SK-N-SH treated with all-trans-retinoic acid at 6 μM for 48 hours (cell line): ENCODE results near the gene MCOLN3.

Source experiments
- ISL1 ChIP-seq: fragments of 250-450 bp; sonication (Bioruptor Pico); IDR thresholded peaks from 2 replicates; pipeline ENCODE4 v2.1.2; 2022; ENCODE audit warnings: mild to moderate bottlenecking, moderate library complexity
- RARB ChIP-seq: fragments of 250-450 bp; sonication (Bioruptor Pico); IDR thresholded peaks from 2 replicates; pipeline ENCODE4 v1.8.0; 2021; ENCODE audit warnings: mild to moderate bottlenecking, moderate library complexity
- SNAI2 ChIP-seq: fragments of 250-450 bp; sonication (Bioruptor Pico); IDR thresholded peaks from 2 replicates; pipeline ENCODE4 v1.5.0; 2020; ENCODE audit warnings: mild to moderate bottlenecking, moderate library complexity
- ZFP30 ChIP-seq: fragments of 450-650 bp; formaldehyde crosslinking; IDR thresholded peaks from 2 replicates; pipeline ENCODE4 v1.5.0; 2022; ENCODE audit warnings: mild to moderate bottlenecking, moderate library complexity
- ZNF70 ChIP-seq: fragments of 450-650 bp; formaldehyde crosslinking; IDR thresholded peaks from 2 replicates; pipeline ENCODE4 v1.5.0; 2020; ENCODE audit warnings: mild to moderate bottlenecking, moderate library complexity
- TF ChIP-seq, protein P1 (sequence below): fragments of 250-450 bp; sonication (Bioruptor Pico); IDR thresholded peaks from 2 replicates; pipeline ENCODE4 v1.5.0; 2020; ENCODE audit warnings: mild to moderate bottlenecking, moderate library complexity
- TF ChIP-seq, protein P2 (sequence below): fragments of 250-450 bp; sonication (Bioruptor Pico); IDR thresholded peaks from 2 replicates; pipeline ENCODE4 v1.8.0; 2021; ENCODE audit warnings: low read depth, mild to moderate bottlenecking, moderate library complexity, borderline replicate concordance

DNA sequence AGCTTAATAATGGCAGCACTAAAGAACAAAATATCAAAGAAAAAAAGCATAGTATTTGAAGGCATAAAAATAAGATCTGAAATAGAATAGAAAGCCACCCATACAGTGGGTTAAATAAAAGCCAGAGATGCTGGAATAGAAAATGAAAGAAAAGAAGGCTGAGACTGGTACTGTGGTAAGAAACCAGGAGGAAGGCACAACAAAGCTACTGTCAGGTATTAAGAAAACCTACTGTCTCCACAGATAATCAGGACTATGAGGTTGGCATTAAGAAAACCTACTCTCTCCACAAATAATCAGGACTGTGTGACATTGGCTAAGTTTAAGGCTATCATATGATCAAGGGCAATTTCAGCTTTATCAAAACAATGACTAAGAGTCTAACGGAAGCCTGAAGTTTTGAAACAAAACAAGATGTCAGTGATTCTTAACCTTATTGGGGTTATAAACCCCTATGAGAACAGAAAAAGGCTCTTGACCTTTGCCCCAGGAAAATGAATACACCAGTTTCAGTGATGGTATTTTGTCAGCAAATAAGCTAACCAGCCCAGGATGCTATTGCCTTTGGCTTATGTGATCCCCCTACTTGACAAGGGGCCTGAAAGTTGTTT, 75.8 kb downstream of the MCOLN3 start:
- no peak for TF ChIP-seq SNAI2 (CRISPR knock-in tag)
- TF ChIP-seq ZFP30 (CRISPR knock-in tag) = no peak
- TF ChIP-seq ZNF70 (CRISPR knock-in tag) = no peak
- no peak for TF ChIP-seq ISL1 (CRISPR knock-in tag)
- TF ChIP-seq, protein P1, sequence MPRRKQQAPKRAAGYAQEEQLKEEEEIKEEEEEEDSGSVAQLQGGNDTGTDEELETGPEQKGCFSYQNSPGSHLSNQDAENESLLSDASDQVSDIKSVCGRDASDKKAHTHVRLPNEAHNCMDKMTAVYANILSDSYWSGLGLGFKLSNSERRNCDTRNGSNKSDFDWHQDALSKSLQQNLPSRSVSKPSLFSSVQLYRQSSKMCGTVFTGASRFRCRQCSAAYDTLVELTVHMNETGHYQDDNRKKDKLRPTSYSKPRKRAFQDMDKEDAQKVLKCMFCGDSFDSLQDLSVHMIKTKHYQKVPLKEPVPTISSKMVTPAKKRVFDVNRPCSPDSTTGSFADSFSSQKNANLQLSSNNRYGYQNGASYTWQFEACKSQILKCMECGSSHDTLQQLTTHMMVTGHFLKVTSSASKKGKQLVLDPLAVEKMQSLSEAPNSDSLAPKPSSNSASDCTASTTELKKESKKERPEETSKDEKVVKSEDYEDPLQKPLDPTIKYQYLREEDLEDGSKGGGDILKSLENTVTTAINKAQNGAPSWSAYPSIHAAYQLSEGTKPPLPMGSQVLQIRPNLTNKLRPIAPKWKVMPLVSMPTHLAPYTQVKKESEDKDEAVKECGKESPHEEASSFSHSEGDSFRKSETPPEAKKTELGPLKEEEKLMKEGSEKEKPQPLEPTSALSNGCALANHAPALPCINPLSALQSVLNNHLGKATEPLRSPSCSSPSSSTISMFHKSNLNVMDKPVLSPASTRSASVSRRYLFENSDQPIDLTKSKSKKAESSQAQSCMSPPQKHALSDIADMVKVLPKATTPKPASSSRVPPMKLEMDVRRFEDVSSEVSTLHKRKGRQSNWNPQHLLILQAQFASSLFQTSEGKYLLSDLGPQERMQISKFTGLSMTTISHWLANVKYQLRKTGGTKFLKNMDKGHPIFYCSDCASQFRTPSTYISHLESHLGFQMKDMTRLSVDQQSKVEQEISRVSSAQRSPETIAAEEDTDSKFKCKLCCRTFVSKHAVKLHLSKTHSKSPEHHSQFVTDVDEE (CRISPR knock-in tag) = no peak
- TF ChIP-seq RARB (CRISPR knock-in tag) = no peak
- TF ChIP-seq, protein P2, sequence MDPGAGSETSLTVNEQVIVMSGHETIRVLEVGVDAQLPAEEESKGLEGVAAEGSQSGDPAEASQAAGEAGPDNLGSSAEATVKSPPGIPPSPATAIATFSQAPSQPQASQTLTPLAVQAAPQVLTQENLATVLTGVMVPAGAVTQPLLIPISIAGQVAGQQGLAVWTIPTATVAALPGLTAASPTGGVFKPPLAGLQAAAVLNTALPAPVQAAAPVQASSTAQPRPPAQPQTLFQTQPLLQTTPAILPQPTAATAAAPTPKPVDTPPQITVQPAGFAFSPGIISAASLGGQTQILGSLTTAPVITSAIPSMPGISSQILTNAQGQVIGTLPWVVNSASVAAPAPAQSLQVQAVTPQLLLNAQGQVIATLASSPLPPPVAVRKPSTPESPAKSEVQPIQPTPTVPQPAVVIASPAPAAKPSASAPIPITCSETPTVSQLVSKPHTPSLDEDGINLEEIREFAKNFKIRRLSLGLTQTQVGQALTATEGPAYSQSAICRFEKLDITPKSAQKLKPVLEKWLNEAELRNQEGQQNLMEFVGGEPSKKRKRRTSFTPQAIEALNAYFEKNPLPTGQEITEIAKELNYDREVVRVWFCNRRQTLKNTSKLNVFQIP (CRISPR knock-in tag) = no peak
